Endothelial cell of umbilical vein (primary cell): ENCODE results near the gene NETO1. TPM values are rescaled to one million over a fixed set of nuclear protein-coding genes. Genes with fewer than 3 reads are reported as not detected.

ENCODE experiments used
- BruUV-seq: library from RNA; stranded (reverse); fragments of 400-500 nt; replicated peaks from 2 replicates; lab custom pipeline; 2021; lab: Mats Ljungman, UMichigan
- CTCF ChIA-PET: fragments of 300-600, 350-600 bp; sonication (Branson Sonifier 250); formaldehyde crosslinking; loops from one replicate; lab custom pipeline; 2021; ENCODE audit warnings: antibody characterized with exemption, inconsistent platforms; lab: Charles Lee
- POLR2A ChIA-PET: fragments of 300-600, 350-600 bp; sonication (Branson Sonifier 250); formaldehyde crosslinking; loops from one replicate; lab custom pipeline; 2021; ENCODE audit warnings: antibody characterized with exemption, inconsistent platforms; lab: Charles Lee
- DNase-seq: peaks from one replicate; pipeline ENCODE4 v3.0.0-alpha.2; 2011; ENCODE audit warnings: low read depth, low spot score
- FAIRE-seq: peaks from 2 replicates; lab custom pipeline; 2011; peaks lifted over from hg19 to GRCh38; lab: Jason Lieb, UNC
- H2AFZ ChIP-seq: 2 replicates; pipeline ENCODE4 v1.6.0; 2012; ENCODE audit warnings: low read depth, low read length, control low read depth, inconsistent platforms
- H3K27ac ChIP-seq: 2 replicates; pipeline ENCODE4 v1.5.1; 2011; ENCODE audit warnings: low read depth, mild to moderate bottlenecking, control low read depth, low read length, moderate library complexity; ENCODE audit not compliant: insufficient read depth
- H3K27me3 ChIP-seq, 2 experiments: 2 replicates each; pipeline versions ENCODE4 v1.6.0 to v1.6.1; 2011; ENCODE audit warnings: low read length in 2 of 2, mixed read lengths in 1 of 2; ENCODE audit not compliant: control insufficient read depth in 2 of 2, insufficient read depth in 2 of 2
- H3K36me3 ChIP-seq, 2 experiments: 2 replicates in 1 of 2; 3 replicates in 1 of 2; pipeline ENCODE4 v1.5.1; 2011; ENCODE audit warnings: low read length in 2 of 2, mild to moderate bottlenecking in 1 of 2, moderate library complexity in 1 of 2; ENCODE audit not compliant: control insufficient read depth in 2 of 2, insufficient read depth in 2 of 2; ENCODE audit errors: extremely low read depth in 1 of 2
- H3K4me1 ChIP-seq: 3 replicates; pipeline ENCODE4 v1.5.1; 2011; ENCODE audit warnings: mild to moderate bottlenecking, low read length; ENCODE audit not compliant: control insufficient read depth, insufficient read depth; ENCODE audit errors: extremely low read depth
- H3K4me2 ChIP-seq: 2 replicates; pipeline ENCODE4 v1.6.1; 2011; ENCODE audit warnings: low read length, control low read depth, mixed read lengths; ENCODE audit not compliant: insufficient read depth
- H3K4me3 ChIP-seq, 3 experiments: fragments of 200-600 bp in 1 of 3; sonication (generic), shearing (Covaris generic) in 1 of 3; replicated peaks in 1 of 3; 2 replicates each; pipeline ENCODE4 v1.5.1; 2011 to 2016; ENCODE audit warnings: control low read depth in 3 of 3, low read length in 3 of 3, mild to moderate bottlenecking in 2 of 3, inconsistent platforms in 1 of 3, low read depth in 1 of 3, moderate library complexity in 1 of 3; ENCODE audit not compliant: insufficient read depth in 1 of 3
- H3K79me2 ChIP-seq: 2 replicates; pipeline ENCODE4 v1.6.0; 2012; ENCODE audit warnings: low read length, inconsistent platforms; ENCODE audit not compliant: control insufficient read depth, insufficient read depth
- H3K9ac ChIP-seq: replicated peaks from 2 replicates; pipeline ENCODE3; 2011; ENCODE audit warnings: low read length, control low read depth; ENCODE audit not compliant: insufficient read depth; ENCODE audit errors: extremely low read depth
- H3K9me1 ChIP-seq: replicated peaks from 3 replicates; pipeline ENCODE4 v1.6.0; 2011; ENCODE audit warnings: mild to moderate bottlenecking, low read length; ENCODE audit not compliant: control insufficient read depth, insufficient read depth; ENCODE audit errors: extremely low read depth
- H3K9me3 ChIP-seq: replicated peaks from 2 replicates; pipeline ENCODE4 v1.5.1; 2012; ENCODE audit warnings: low read length, inconsistent platforms; ENCODE audit not compliant: control insufficient read depth, insufficient read depth
- H4K20me1 ChIP-seq: replicated peaks from 2 replicates; pipeline ENCODE3; 2011; ENCODE audit warnings: mild to moderate bottlenecking, low read length; ENCODE audit not compliant: control insufficient read depth, insufficient read depth; ENCODE audit errors: extremely low read depth
- EZH2 ChIP-seq: IDR thresholded peaks from 2 replicates; pipeline ENCODE4 v1.6.1; 2012; ENCODE audit warnings: borderline replicate concordance, low read depth, mild to moderate bottlenecking, moderate library complexity, low read length, inconsistent platforms; ENCODE audit not compliant: severe bottlenecking
- FOS ChIP-seq: IDR thresholded peaks from 2 replicates; pipeline ENCODE4 v1.6.1; 2011; ENCODE audit warnings: mild to moderate bottlenecking, low read length, moderate library complexity, borderline replicate concordance; ENCODE audit not compliant: insufficient read depth
- GATA2 ChIP-seq: IDR thresholded peaks from 2 replicates; pipeline ENCODE4 v1.7.0; 2011; ENCODE audit warnings: low read depth, mild to moderate bottlenecking, moderate library complexity, mixed read lengths, low read length; ENCODE audit not compliant: insufficient read length, insufficient read depth
- JUN ChIP-seq: IDR thresholded peaks from 2 replicates; pipeline ENCODE4 v1.6.1; 2011; ENCODE audit warnings: borderline replicate concordance, low read depth; ENCODE audit not compliant: insufficient read length, insufficient read depth
- MYC ChIP-seq: IDR thresholded peaks from one replicate; pipeline ENCODE4 v1.6.1; 2011; ENCODE audit warnings: mild to moderate bottlenecking, low read depth, low read length
- POLR2A ChIP-seq: IDR thresholded peaks from 2 replicates; pipeline ENCODE4 v1.6.1; 2012; ENCODE audit warnings: low read depth, mild to moderate bottlenecking, control low read depth, low read length
- POLR2AphosphoS5 ChIP-seq: IDR thresholded peaks from 2 replicates; pipeline ENCODE4 v1.6.1; 2012; ENCODE audit warnings: low read depth, mild to moderate bottlenecking, control low read depth, low read length, moderate library complexity; ENCODE audit not compliant: insufficient read depth
- dilution Hi-C: fragments of 300-500 bp; cut with MboI; formaldehyde crosslinking; loops from one replicate; pipeline ENCODE4 v1.15.0; 2019; ENCODE audit warnings: low sequenced_read_pairs; ENCODE audit not compliant: extremely low pct_ligation_motif_present
- intact Hi-C: fragments of 100-400 bp; cut with micrococcal nuclease; formaldehyde crosslinking; loops from one replicate; pipeline ENCODE4 v1.10.0; 2022
- polyA plus RNA-seq, 4 experiments: library from polyadenylated mRNA; depleted of rRNA in 3 of 4; stranded (reverse) in 3 of 4; unstranded in 1 of 4; fragments of >200 nt; gene quantifications; 2 replicates each; pipeline versions ENCODE4 v1.2.1 to v1.2.3, GENCODE V29; 2011 to 2012; ENCODE audit warnings: missing spikeins in 1 of 4
- total RNA-seq: library from RNA; stranded (reverse); gene quantifications from 2 replicates; pipeline ENCODE4 v1.2.3, GENCODE V29; 2021
- TF ChIP-seq, protein P1 (sequence below), 2 donors: IDR thresholded peaks; 1 replicate in 1 of 2; 2 replicates in 1 of 2; pipeline ENCODE4 v1.5.1; 2011; ENCODE audit warnings: low read length in 2 of 2, mild to moderate bottlenecking in 2 of 2, moderate library complexity in 2 of 2, control low read depth in 1 of 2, inconsistent platforms in 1 of 2, low read depth in 1 of 2; ENCODE audit not compliant: insufficient read depth in 1 of 2; ENCODE audit errors: extremely low read depth in 1 of 2
- TF ChIP-seq, protein P2 (sequence below): IDR thresholded peaks from 2 replicates; pipeline ENCODE4 v1.6.1; 2011; ENCODE audit not compliant: insufficient read depth, insufficient read length

NETO1 gene
- total and polyA plus RNA-seq, 2 donors (not counting 3 experiments of a cell fraction or from before 2014, with no cell fraction given), result not detected

DNA sequence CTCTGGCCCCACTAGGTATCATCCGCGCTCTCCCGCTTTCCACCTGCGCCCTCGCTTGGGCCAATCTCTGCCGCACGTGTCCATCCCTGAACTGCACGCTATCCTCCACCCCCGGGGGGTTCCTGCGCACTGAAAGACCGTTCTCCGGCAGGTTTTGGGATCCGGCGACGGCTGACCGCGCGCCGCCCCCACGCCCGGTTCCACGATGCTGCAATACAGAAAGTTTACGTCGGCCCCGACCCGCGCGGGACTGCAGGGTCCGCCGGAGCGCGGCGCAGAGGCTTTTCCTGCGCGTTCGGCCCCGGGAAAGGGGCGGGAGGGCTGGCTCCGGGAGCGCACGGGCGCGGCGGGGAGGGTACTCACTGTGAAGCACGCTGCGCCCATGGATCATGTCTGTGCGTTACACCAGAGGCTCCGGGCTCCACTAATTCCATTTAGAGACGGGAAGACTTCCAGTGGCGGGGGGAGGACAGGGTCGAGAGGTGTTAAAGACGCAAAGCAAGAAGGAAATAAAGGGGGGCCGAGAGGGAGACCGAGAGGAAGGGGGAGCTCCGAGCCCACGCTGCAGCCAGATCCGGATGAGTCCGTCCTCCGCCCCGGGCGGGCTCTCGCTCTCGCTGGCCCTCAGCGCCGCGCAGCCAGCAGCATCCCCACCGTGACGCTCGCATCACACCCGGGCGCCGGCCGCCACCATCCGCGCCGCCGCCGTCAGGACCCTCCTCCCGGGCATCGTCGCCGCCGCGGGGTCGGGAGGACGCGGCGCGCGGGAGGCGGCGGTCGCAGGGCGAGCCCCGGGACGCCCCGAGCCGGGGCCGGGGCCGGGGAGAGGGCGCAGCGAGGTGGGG is 664 bp downstream of the NETO1 start:
- no peak overlapping the region for H2AFZ ChIP-seq
- no peak for TF ChIP-seq POLR2A
- TF ChIP-seq FOS, result no peak
- no peak for TF ChIP-seq POLR2AphosphoS5
- TF ChIP-seq GATA2, result no peak
- TF ChIP-seq EZH2, result no peak
- TF ChIP-seq, protein P1, sequence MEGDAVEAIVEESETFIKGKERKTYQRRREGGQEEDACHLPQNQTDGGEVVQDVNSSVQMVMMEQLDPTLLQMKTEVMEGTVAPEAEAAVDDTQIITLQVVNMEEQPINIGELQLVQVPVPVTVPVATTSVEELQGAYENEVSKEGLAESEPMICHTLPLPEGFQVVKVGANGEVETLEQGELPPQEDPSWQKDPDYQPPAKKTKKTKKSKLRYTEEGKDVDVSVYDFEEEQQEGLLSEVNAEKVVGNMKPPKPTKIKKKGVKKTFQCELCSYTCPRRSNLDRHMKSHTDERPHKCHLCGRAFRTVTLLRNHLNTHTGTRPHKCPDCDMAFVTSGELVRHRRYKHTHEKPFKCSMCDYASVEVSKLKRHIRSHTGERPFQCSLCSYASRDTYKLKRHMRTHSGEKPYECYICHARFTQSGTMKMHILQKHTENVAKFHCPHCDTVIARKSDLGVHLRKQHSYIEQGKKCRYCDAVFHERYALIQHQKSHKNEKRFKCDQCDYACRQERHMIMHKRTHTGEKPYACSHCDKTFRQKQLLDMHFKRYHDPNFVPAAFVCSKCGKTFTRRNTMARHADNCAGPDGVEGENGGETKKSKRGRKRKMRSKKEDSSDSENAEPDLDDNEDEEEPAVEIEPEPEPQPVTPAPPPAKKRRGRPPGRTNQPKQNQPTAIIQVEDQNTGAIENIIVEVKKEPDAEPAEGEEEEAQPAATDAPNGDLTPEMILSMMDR (IDR thresholded peaks at IDR 0.05; ENCODE audit: extremely low read depth in 1 of 2, insufficient read depth in 1 of 2, low read depth in 1 of 2, low read length in 2 of 2), result no peak
- no peak for TF ChIP-seq MYC
- TF ChIP-seq JUN, result no peak
- TF ChIP-seq, protein P2, sequence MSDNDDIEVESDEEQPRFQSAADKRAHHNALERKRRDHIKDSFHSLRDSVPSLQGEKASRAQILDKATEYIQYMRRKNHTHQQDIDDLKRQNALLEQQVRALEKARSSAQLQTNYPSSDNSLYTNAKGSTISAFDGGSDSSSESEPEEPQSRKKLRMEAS, result no peak

More for the DNA sequence above, 664 bp downstream of the NETO1 start:
- no peak for DNase-seq
- H3K4me2 ChIP-seq, result no peak overlapping the region
- peaks cover 0 to 2% of the 10 kb centered on the region in 2 experiments for H3K27me3 ChIP-seq
- no peak overlapping the region for H3K9ac ChIP-seq
- no peaks in the 10 kb centered on the region for H3K79me2 ChIP-seq
- no TSS peak for BruUV-seq
- intact Hi-C loops (no loop called here), dilution Hi-C loops (no loop called here)
- POLR2A ChIA-PET, result no interaction called here
- H3K4me1 ChIP-seq, result no peaks in the 10 kb centered on the region
- H3K36me3 ChIP-seq, result no peaks in the 10 kb centered on the region
- FAIRE-seq, result no peak
- no peaks in the 10 kb centered on the region for H3K9me3 ChIP-seq
- H3K9me1 ChIP-seq, result no peaks in the 10 kb centered on the region
- H3K27ac ChIP-seq, result no peak overlapping the region
- CTCF ChIA-PET, result no interaction called here
- H4K20me1 ChIP-seq, result no peaks in the 10 kb centered on the region
- H3K4me3 ChIP-seq, result no peak overlapping the region
